Stimulated activated CD4-positive, alpha-beta T cell treated with anti-CD3 and anti-CD28 coated beads, Interleukin-15, amount 100 ng/mL, for 24 hours (primary cell): Measurements from ENCODE around the gene USP25.

Source experiments
- DNase-seq: peaks from one replicate; pipeline ENCODE4 v3.0.0-alpha.2; 2020

Gene USP25

DNA sequence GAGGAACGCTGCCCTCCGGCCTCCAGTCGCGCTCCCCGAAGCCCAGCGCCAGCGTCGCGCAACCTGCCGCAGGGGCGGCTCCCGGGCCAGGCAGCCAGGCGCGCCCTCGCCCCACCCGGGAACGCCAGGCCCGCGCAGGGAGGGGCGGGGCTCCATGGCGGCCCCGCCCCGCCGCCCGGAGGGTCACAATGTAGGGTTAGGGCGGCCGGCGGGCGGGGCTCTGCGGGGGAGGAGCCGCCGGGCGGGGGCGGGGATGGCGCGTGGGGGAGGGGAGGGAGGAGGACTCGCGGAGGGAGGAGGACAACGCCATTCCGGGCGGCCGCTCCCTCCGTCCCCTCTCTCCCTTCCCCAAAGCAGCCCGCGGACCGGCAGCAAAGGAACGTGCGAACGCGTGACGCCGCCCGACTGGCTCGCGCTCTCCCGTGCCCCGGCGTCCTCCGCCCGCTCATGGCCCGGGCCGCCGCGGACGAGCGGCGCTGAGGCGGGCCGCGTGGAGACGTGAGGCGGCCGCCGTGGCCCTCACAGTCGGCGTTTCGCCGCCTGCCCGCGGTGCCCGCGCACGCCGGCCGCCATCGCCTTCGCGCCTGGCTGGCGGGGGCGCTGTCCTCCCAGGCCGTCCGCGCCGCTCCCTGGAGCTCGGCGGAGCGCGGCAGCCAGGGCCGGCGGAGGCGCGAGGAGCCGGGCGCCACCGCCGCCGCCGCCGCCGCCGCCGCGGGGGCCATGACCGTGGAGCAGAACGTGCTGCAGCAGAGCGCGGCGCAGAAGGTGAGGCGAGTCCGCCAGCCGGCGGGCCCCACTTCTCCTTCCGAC, at the start of gene USP25:
Gene USP25 (plus strand): TSS at position 309 of the 810 bp plus-strand sequence. CDS start 412 bp downstream, at position 721.
- DNase-seq, result peak; percentile 88

DNA sequence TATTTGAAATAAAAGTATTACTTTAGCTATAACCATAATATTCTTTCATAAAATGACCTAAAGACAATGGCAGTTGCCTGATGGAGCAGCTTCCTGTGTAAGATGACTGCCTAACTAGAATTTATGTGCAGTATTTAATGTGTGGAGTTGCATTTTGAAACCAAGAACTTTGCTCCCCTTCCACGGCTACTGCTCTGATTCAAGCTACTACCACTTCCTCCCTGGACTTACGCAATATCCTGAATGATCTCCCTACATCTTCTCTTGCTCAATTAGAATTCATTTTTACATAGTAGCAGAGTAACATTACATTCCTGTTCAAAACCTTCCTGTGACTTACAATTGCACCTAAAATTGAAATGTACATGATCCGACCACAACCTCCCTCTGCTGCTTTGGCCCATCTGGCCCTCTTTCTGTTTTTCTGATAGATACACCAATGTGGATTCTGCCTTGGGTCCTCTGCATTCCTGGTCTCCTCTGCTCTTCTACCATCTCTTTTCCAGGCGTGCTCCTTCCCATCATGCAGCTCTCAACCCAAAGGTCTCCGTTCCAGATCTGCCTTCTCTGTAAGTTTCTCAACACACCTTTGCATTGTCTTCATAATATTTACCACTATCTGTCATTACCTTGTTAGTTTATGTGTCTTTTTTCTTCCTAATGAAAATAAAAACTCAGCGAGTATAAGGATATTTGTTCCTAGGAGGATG, 47.4 kb upstream of the USP25 start:
- no peak for DNase-seq

DNA sequence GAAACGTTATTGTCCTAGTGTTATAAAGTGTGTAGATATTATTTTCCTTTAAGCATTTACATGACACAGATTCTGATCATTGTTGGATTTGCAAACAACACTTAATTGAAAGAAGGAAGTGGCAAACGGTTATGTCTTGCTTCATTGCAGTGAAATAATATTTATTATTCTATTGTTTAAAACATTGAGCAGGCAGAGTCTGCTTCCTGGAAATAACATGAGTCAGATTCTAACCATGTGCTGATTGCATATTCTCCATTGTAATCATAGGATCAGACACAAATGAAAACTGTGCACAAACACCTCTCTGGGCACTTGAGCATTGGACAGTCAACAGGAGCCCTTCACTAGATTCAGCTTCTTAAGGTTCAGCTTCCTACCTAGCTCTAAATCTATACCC, 46.8 kb upstream of the USP25 start:
- DNase-seq, result no peak

DNA sequence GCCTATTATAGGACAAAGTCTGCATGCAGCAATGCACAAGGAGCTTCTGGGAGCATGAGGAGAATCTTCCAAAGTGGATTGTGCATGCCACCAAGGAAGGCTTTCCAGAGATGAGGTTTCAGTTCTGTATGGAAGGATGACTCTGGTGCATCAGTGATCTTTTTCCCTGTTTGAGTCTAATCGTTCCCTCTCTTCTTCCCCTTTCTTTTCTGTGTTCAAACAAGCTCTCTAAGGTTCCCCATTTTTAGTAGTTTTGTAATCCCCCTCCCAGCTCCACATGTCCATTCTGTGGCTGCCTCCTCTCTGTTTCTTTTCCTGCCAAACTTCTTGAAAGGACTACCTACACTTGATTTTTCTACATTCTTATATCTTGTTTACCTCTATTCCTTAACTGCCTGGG, 43.3 kb upstream of the USP25 start:
- DNase-seq, result no peak

- DNase-seq, result no peak
Observed at GRCh38 chr21:15687208-15687607, 42.6 kb upstream of the USP25 start.

GRCh38 chr21:15688016-15688415, 41.8 kb upstream of the USP25 start:
- no peak for DNase-seq

GRCh38 chr21:15688809-15689208, 41.0 kb upstream of the USP25 start:
- DNase-seq, result no peak

- DNase-seq, result no peak
Observed at GRCh38 chr21:15692711-15693110, 37.1 kb upstream of the USP25 start.

- no peak for DNase-seq
Observed at GRCh38 chr21:15695241-15695640, 34.5 kb upstream of the USP25 start.

DNA sequence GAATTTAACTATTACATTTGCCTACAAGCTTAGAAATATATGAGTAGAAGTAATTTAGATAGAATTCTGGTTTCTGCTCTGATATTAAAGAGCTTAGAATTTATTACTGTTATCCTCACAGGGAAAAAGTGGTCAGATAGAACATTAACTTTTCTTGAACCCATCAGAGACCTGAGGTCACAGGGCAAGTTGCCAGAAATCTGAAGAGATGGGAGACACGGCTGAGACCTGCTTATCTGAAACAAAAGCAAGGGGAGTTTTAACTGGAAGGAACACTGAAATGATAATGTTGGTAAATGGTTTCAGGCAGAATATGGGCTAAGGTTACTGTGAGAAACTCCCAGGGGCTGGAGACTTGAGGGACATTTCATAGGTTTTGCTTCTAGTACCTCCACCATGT, 28.0 kb upstream of the USP25 start:
- DNase-seq, result no peak

DNA sequence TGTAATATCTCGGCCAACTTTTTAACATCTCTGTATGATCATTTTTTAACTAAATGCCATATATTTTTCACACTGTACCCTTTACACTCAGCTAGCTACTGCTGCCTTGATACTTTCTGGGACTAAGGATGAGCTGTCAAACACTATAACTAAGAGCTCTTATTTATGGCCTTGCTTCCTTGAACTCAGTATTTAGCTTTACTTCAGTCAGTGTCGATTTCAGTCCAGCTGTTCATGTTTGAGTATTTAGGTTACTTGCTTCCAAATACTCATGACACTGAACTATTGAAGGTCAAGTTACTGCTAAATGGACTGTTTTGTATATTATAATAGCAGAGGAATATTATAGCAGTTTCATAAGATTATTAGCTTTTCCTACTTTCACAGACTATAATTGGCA, 25.9 kb upstream of the USP25 start:
- DNase-seq, result no peak

GRCh38 chr21:15706696-15707095, 23.1 kb upstream of the USP25 start:
- DNase-seq, result no peak

GRCh38 chr21:15713412-15713811, 16.4 kb upstream of the USP25 start:
- no peak for DNase-seq

- DNase-seq, result no peak
Observed at GRCh38 chr21:15718711-15719110, 11.1 kb upstream of the USP25 start.

GRCh38 chr21:15719976-15720375, 9.8 kb upstream of the USP25 start:
- DNase-seq, result no peak

- no peak for DNase-seq
Observed at GRCh38 chr21:15722591-15723324, 7.0 kb upstream of the USP25 start.

DNA sequence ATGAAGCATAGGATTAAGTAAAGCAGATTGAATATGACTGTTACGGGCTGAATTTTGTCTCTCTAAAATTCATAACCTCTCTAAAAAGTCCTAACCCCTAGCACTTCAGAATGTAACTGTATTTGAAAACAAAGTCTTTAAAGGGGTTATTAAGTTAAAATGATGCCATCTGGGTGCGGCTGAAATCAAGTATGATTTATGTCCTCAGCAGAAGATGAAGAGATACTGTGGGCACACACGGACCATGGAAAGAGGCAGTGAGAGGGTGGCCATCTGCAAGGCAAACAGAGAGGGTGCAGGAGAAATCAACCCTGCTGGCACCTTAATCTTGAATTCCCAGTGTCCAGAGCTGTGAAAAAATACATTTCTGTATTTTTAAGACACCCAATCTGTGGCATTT, 3.8 kb upstream of the USP25 start:
- no peak for DNase-seq

- DNase-seq, result no peak
Observed at GRCh38 chr21:15728046-15728445, 1.7 kb upstream of the USP25 start.

GRCh38 chr21:15729346-15729673, 472 bp upstream of the USP25 start:
- DNase-seq, result no peak

DNA sequence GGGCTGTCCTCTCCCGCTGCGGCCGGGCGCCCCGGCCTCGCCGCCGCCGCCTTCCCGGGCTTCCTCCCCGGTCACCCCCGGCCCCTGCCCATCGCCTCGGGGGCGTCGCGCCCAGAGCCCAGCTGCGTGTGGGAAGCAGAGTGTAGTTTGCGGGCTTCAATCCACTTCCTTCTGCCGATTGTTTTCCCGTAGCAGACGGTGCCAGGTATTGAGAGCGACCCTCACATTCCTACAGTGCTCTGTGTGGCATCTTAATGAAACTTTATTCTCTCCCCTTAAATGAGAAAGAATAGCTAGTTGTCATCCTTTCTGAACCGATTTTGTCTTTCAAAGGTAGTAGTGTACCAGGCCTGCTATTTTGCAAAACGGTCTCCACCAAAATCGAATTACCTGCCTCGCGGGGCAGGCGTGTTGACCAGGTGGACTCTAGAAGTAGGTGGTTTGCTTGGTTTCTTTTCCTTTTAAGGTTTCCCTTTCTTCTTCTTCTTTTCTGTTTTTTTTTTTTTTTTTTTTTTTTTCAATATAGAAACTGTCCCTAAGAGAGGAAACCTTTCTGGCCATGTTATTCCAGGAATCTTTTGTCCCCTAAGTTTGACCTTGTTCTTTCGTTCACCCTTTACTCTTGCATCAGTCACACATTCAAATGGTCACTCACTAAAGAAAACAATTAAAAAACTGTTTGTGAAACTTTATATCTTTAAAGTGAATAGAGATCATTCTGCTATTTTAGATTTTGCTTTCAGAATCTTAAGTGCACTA, 881 bp downstream of the USP25 start:
- DNase-seq, result no peak

DNA sequence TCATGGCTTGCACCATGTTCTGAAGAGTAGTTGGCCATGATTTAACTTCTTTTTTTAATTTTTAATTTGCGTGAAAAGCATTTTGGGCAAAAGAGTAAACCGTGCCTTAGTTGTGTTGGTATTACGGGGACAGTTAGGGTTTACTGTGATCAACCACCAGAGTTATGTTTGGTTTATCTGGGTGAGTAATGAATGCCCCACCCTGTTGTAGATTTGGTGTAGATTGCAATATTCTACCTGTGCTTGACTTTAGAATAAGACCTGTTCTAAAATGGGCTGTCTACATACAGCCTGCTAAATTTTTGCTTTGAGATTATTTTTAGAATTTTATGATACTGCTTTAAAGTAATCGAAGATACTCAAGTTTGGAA, 1.4 kb downstream of the USP25 start:
- DNase-seq, result no peak

GRCh38 chr21:15732290-15732995, 2.7 kb downstream of the USP25 start:
- DNase-seq, result no peak

DNA sequence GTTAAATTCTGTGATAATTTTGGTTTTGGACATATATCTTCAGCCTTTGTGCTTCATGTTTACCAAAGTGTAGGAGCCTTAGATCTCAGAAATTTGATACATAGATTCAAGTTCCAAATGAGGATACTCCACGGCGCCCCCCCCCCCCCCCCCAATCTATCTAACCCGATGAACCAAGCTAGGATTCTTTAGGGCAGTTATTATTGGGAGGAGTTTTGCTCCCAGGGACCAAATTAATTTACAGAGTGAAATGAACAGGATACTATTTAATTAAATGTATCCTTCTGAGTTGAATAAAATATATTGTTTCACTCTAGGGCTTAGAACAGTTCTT, 3.2 kb downstream of the USP25 start:
- DNase-seq, result no peak
